Cardiac muscle cell (in vitro differentiated cells and primary cell): ENCODE measurements around the gene DOCK1. TPM values are rescaled to one million over a fixed set of nuclear protein-coding genes. Genes with fewer than 3 reads are reported as not detected.

Experiments
- DNase-seq, 2 donors: peaks; one replicate each; pipeline versions ENCODE4 v3.0.0 to v3.0.0-alpha.2; 2010 to 2017; ENCODE audit warnings: low read depth in 1 of 2, low spot score in 1 of 2
- H3K27ac ChIP-seq: fragments of 200-600 bp; sonication (generic); 2 replicates; pipeline ENCODE4 v1.5.1; 2016
- H3K27me3 ChIP-seq: fragments of 200-600 bp; sonication (generic); 2 replicates; pipeline ENCODE4 v1.6.0; 2016; ENCODE audit warnings: control low read depth
- H3K36me3 ChIP-seq: fragments of 200-600 bp; sonication (generic); 2 replicates; pipeline ENCODE4 v1.5.1; 2016; ENCODE audit warnings: control low read depth
- H3K4me1 ChIP-seq: fragments of 200-600 bp; sonication (generic); 2 replicates; pipeline ENCODE4 v1.8.1; 2017; ENCODE audit warnings: low read depth, mild to moderate bottlenecking, mixed run types
- H3K4me3 ChIP-seq: fragments of 200-600 bp; sonication (generic); 2 replicates; pipeline ENCODE4 v1.5.1; 2016; ENCODE audit warnings: mild to moderate bottlenecking
- H3K9me3 ChIP-seq: fragments of 200-600 bp; sonication (generic); 2 replicates; pipeline ENCODE4 v1.5.1; 2017; ENCODE audit warnings: low read depth, mild to moderate bottlenecking, control low read depth
- CTCF ChIP-seq: IDR thresholded peaks from 2 replicates; pipeline ENCODE4 v1.5.1; 2012; ENCODE audit warnings: low read depth, mild to moderate bottlenecking, low read length
- polyA plus RNA-seq: library from polyadenylated mRNA; unstranded; fragments of >200 nt; fragmentation: Nextera tagmentation; extraction: Ambion mirVana; gene quantifications from 2 replicates; pipeline ENCODE4 v1.2.1, GENCODE V29; 2016
- total RNA-seq: library from RNA; depleted of rRNA; stranded (reverse); fragments of >200 nt; gene quantifications from 2 replicates; pipeline ENCODE4 v1.2.3, GENCODE V29; 2016

The DOCK1 gene
- total and polyA plus RNA-seq, 2 experiments from 2014 or later: 15.0 to 30.6 TPM

GRCh38 chr10:127027786-127028185 is 122.6 kb downstream of the DOCK1 start:
- H3K27ac ChIP-seq: no peak overlapping the region
- peaks cover 12% of the 10 kb centered on the region for H3K36me3 ChIP-seq
- TF ChIP-seq CTCF: no peak
- H3K4me1 ChIP-seq: peaks cover 3% of the 10 kb centered on the region
- no peaks in the 10 kb centered on the region for H3K27me3 ChIP-seq
- DNase-seq: no peak
- H3K9me3 ChIP-seq: no peaks in the 10 kb centered on the region
- H3K4me3 ChIP-seq: no peak overlapping the region

- no peak for TF ChIP-seq CTCF
- no peak overlapping the region for H3K4me3 ChIP-seq
- H3K36me3 ChIP-seq: peaks cover 12% of the 10 kb centered on the region
- DNase-seq: no peak
- H3K9me3 ChIP-seq: no peaks in the 10 kb centered on the region
- H3K27ac ChIP-seq: no peak overlapping the region
- H3K4me1 ChIP-seq: peaks cover 10% of the 10 kb centered on the region
- no peaks in the 10 kb centered on the region for H3K27me3 ChIP-seq
Observed at GRCh38 chr10:127028556-127028955, 123.3 kb downstream of the DOCK1 start.

- peaks cover 12% of the 10 kb centered on the region for H3K36me3 ChIP-seq
- DNase-seq: no peak
- TF ChIP-seq CTCF: no peak
Observed at GRCh38 chr10:127029061-127029460, 123.8 kb downstream of the DOCK1 start.

GRCh38 chr10:127033216-127034033 is 128.2 kb downstream of the DOCK1 start:
- no peaks in the 10 kb centered on the region for H3K9me3 ChIP-seq
- H3K36me3 ChIP-seq: peaks cover 8% of the 10 kb centered on the region

More at GRCh38 chr10:127029061-127029460, 123.8 kb downstream of the DOCK1 start:
- H3K9me3 ChIP-seq: no peaks in the 10 kb centered on the region
- H3K4me3 ChIP-seq: no peak overlapping the region
- no peaks in the 10 kb centered on the region for H3K27me3 ChIP-seq
- peaks cover 10% of the 10 kb centered on the region for H3K4me1 ChIP-seq
- no peak overlapping the region for H3K27ac ChIP-seq

GRCh38 chr10:127034034-127034633 is 128.9 kb downstream of the DOCK1 start:
- H3K27ac ChIP-seq: no peak overlapping the region
- no peaks in the 10 kb centered on the region for H3K27me3 ChIP-seq
- no peaks in the 10 kb centered on the region for H3K9me3 ChIP-seq
- H3K36me3 ChIP-seq: peaks cover 8% of the 10 kb centered on the region
- H3K4me1 ChIP-seq: peaks cover 13% of the 10 kb centered on the region
- no peak for DNase-seq
- no peak overlapping the region for H3K4me3 ChIP-seq
- no peak for TF ChIP-seq CTCF

More at GRCh38 chr10:127033216-127034033, 128.2 kb downstream of the DOCK1 start:
- H3K4me3 ChIP-seq: no peak overlapping the region
- no peak for DNase-seq
- TF ChIP-seq CTCF: no peak
- H3K27ac ChIP-seq: peak overlapping the region; percentile 35
- H3K27me3 ChIP-seq: no peaks in the 10 kb centered on the region
- H3K4me1 ChIP-seq: peaks cover 10% of the 10 kb centered on the region
